ENCODE data around the gene MYOM3. TPM values are rescaled to one million over a fixed set of nuclear protein-coding genes. Genes with fewer than 3 reads are reported as not detected.

MYOM3 gene
- total RNA-seq, 2 donors from 2014 or later = 2.3 to 4.3 TPM

DNA sequence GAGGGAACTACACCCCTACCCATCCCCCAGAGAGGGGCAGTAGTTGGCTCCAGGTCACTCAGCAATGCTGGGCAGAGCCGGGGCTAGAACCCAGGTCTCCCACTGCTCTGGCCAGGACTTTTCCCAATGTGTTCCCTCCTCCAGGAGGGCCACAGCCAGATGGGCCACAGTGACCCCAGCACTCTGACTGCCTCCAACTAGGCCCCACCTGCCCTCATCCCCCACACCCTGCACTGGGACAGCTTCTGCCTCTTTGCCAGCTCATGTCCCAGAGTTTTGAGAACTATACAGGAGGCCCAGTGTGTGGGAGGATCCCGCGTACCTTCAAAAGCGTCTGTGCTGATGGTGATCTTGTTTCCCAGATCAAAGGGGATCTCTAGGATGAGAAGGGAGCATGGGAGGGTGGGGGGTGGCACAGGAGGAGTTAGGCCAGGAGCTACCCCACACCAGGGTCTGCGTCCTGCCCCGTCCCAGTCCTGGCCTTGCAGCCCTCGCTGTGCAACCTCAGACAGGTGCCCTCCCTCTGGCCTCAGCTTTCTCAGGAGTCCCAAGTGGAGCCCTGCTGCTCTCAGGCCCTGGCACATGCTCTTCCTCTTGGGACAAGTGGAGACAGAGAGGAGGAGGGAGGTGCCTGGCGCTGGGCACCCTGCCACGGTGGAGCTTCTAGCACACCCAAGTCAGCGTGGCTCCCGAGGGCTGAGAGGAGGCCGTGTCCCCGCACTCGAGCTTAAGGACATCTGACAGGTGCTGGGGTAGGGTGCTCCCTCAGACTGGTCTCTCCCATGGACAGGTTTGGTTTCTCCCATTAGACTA, 22.0 kb downstream of the MYOM3 start:
- Histone ChIP-seq H3K36me3 (replicated peaks in 1 of 2; ENCODE audit: insufficient read depth in 1 of 2, low read depth in 2 of 2) (no peaks in the 10 kb centered on the region), H3K4me3 (no peak overlapping the region), H3K4me1 (peaks cover 5% of the 10 kb centered on the region), H3K27ac (no peak overlapping the region), H3K27me3 (no peaks in the 10 kb centered on the region), H3K9me3 (no peaks in the 10 kb centered on the region)
- intact Hi-C loops (cut with DNase I) = no loop called here
- 81 to 85% methylated on average over 6 to 14 of the region's 14 CpGs for WGBS, 2 donors
- ATAC-seq = no peak
- no peak for TF ChIP-seq POLR2A (IDR thresholded peaks at IDR 0.05)
- TF ChIP-seq, protein P1, sequence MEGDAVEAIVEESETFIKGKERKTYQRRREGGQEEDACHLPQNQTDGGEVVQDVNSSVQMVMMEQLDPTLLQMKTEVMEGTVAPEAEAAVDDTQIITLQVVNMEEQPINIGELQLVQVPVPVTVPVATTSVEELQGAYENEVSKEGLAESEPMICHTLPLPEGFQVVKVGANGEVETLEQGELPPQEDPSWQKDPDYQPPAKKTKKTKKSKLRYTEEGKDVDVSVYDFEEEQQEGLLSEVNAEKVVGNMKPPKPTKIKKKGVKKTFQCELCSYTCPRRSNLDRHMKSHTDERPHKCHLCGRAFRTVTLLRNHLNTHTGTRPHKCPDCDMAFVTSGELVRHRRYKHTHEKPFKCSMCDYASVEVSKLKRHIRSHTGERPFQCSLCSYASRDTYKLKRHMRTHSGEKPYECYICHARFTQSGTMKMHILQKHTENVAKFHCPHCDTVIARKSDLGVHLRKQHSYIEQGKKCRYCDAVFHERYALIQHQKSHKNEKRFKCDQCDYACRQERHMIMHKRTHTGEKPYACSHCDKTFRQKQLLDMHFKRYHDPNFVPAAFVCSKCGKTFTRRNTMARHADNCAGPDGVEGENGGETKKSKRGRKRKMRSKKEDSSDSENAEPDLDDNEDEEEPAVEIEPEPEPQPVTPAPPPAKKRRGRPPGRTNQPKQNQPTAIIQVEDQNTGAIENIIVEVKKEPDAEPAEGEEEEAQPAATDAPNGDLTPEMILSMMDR (IDR thresholded peaks at IDR 0.05) = no peak
- DNase-seq = no peak

DNA sequence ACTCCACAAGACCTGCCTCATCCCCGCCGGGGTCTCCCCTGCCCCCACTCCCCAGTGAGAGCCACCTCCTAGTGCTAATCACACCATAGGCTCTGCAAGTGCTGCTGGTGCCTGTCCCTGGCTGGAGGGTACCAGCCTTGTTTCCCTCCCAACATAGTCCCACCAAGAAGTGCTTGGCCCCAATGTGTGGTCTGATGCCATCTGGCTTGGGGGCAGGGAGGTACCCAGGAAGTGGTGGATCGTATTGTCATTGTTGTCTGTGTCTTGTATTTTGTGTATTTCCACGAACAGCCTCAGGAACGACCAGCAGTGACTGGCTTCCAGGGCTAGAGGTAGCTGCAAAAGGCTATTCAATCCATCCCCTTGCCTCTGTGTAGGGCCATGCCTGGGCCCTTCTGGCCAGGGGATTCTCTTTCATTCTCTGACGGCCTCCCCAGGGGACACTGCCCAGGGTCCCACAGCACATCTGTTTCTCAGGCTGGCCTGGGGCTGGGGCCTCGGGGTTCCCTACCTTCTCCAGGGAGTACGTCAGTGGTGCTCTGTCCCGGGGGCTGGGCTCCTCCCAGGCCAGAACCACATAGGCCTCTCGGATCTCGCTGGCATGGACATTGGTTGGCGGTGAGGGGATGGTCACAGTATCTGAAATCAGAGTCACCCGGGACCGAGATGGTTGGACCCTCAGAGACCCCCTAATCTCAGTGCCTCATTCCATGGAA, 22.8 kb downstream of the MYOM3 start:
- Histone ChIP-seq H3K9me3 (no peaks in the 10 kb centered on the region), H3K4me3 (no peak overlapping the region), H3K27me3 (no peaks in the 10 kb centered on the region), H3K27ac (no peak overlapping the region), H3K36me3 (replicated peaks in 1 of 2; ENCODE audit: insufficient read depth in 1 of 2, low read depth in 2 of 2) (no peaks in the 10 kb centered on the region), H3K4me1 (peaks cover under 1% of the 10 kb centered on the region)
- WGBS, 2 donors = 83 to 92% methylated on average over 4 to 13 of the region's 14 CpGs
- intact Hi-C loops (cut with DNase I) = no loop called here
- TF ChIP-seq, protein P1 (IDR thresholded peaks at IDR 0.05) = no peak
- no peak for TF ChIP-seq POLR2A (IDR thresholded peaks at IDR 0.05)
- DNase-seq (no peak), ATAC-seq (no peak)

DNA sequence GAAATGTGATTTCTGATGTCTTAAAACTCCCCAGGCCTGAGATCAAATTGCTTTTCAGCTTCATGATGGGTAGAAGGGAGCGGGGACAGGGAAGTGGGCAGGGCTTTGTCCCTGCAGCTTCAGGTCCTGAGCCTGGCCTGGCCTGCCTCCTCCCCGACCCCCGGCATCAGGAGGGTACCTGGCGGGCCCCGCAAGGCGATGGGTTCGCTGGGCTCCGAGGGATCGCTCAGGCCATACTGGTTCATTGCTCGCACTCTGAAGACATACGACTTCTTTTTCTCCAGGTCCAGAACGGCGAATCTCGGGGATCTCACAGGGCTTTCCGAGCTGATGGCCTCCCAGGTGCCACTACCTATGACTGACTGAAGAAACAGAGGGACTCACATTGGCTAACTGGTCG, 25.5 kb downstream of the MYOM3 start:
- Histone ChIP-seq H3K36me3 (replicated peaks in 1 of 2; ENCODE audit: insufficient read depth in 1 of 2, low read depth in 2 of 2) (no peaks in the 10 kb centered on the region), H3K4me3 (no peak overlapping the region), H3K4me1 (peaks cover 8% of the 10 kb centered on the region), H3K27ac (no peak overlapping the region), H3K27me3 (no peaks in the 10 kb centered on the region), H3K9me3 (no peaks in the 10 kb centered on the region)
- TF ChIP-seq, protein P1 (IDR thresholded peaks at IDR 0.05) = no peak
- no peak for TF ChIP-seq POLR2A (IDR thresholded peaks at IDR 0.05)
- intact Hi-C loops (cut with DNase I) = no loop called here
- WGBS, 2 donors = 74 to 92% methylated on average over 15 to 16 of the region's 16 CpGs
- no peak for ATAC-seq
- no peak for DNase-seq

DNA sequence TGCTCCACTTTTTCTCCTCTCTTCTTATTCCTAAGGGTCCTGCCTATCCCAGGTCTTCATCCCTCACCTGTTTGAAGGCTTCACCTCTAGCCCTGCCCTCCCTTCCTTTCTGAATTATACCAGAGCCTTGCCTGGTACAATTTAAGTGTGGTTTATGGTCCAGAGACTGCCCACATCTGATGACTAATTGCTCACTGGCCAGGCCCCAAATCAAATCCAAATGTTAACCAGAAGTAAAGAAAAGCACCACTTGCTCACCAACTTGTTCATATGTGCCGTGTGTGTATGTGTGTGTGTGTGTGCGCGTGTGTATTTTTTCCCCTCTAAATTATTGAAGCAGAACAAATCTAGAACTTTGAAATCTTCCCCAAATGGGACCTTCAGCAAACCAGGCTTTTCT, 26.4 kb downstream of the MYOM3 start:
- no peaks in the 10 kb centered on the region for H3K27me3 ChIP-seq
- H3K4me1 ChIP-seq = peaks cover 18% of the 10 kb centered on the region
- H3K9me3 ChIP-seq = no peaks in the 10 kb centered on the region
- DNase-seq = no peak
- H3K36me3 ChIP-seq (replicated peaks in 1 of 2; ENCODE audit: insufficient read depth in 1 of 2, low read depth in 2 of 2) = no peaks in the 10 kb centered on the region
- 73 to 76% methylated on average over 3 of the region's 3 CpGs for WGBS, 2 donors
- TF ChIP-seq POLR2A (IDR thresholded peaks at IDR 0.05) = no peak
- TF ChIP-seq, protein P1 (IDR thresholded peaks at IDR 0.05) = no peak
- H3K27ac ChIP-seq = no peak overlapping the region
- no peak for ATAC-seq
- intact Hi-C loops (cut with DNase I) = no loop called here
- H3K4me3 ChIP-seq = no peak overlapping the region

Measured in body of pancreas (tissue), 4 donors.